Measurements from ENCODE around the gene TOR1AIP2.

DNA sequence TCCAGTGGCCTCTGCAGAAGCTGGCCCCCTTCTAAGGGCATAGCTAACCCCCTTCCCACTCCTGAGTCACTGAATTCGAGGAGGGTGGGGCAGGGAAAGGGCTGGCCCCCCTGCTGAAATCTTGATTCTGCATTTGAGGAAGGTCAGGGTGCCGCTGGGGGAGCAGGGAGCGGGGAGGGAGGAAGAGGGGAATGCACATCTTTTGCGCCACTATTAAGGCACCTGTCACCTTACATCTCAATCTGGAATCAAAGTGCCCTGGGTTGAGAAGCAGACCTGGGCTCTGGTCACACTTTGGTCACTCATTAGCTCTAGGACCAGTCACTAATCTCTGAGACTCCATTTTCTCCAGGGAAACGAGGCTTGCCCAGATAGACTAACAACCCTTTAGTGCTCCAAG, 62.0 kb downstream of the TOR1AIP2 start:
- TF ChIP-seq, protein P1, sequence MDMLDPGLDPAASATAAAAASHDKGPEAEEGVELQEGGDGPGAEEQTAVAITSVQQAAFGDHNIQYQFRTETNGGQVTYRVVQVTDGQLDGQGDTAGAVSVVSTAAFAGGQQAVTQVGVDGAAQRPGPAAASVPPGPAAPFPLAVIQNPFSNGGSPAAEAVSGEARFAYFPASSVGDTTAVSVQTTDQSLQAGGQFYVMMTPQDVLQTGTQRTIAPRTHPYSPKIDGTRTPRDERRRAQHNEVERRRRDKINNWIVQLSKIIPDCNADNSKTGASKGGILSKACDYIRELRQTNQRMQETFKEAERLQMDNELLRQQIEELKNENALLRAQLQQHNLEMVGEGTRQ (IDR thresholded peaks at IDR 0.05; ENCODE audit: low read length), result no peak
- TF ChIP-seq POLR2AphosphoS5 (IDR thresholded peaks at IDR 0.05; ENCODE audit: low read depth, low read length) (no peak), POLR2A (IDR thresholded peaks at IDR 0.05; ENCODE audit: control extremely low read depth in 1 of 2, low read depth in 2 of 2, low read length in 2 of 2) (no peak), EZH2 (IDR thresholded peaks at IDR 0.05; ENCODE audit: low read depth, low read length, severe bottlenecking) (no peak), SUZ12 (IDR thresholded peaks at IDR 0.05; ENCODE audit: low read length) (no peak), SIN3A (conservative IDR thresholded peaks at IDR 0.05 in 1 of 2, IDR thresholded peaks at IDR 0.05 in 1 of 2; ENCODE audit: low read depth in 1 of 2, low read length in 2 of 2) (no peak)

Data from H1 (cell line).